GM18507 (cell line): ENCODE data around the gene DGKB.
A peak's percentile ranks its signal among the peaks of the same experiment; 100 is the strongest.

ENCODE experiments used
- DNase-seq: peaks from one replicate; pipeline ENCODE4 v3.0.0; 2011; ENCODE audit warnings: low read depth; ENCODE audit not compliant: insufficient read length; ENCODE audit errors: extremely low spot score
- FAIRE-seq: peaks from 2 replicates; lab custom pipeline; 2011; peaks lifted over from hg19 to GRCh38; lab: Jason Lieb, UNC

The DGKB gene

GRCh38 chr7:14767716-14768425 lies 134.7 kb downstream of the DGKB start:
- DNase-seq (no peak), FAIRE-seq (no peak)

DNA sequence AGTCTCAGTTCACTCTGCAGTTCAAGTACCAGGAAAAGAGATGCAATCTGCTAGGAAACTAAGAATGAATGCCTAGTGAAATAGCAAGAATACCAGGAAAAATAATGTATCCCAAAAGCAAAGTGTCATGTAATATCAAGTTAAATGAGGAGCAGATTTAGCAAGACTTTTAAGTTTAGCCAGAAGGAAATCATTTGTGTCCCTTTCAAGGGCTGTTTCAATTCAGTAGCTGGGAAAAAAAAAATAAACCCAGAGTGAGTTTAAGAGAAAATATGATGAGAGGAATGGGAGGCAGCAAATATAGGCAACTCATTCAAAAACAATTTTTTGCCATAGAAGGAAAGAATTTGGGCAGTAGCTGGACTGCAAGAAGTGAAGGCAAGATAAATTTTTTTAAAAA lies 135.8 kb downstream of the DGKB start:
- DNase-seq: no peak
- no peak for FAIRE-seq

- no peak for FAIRE-seq
- DNase-seq: no peak
Measured at GRCh38 chr7:14765731-14766130, 136.8 kb downstream of the DGKB start.

DNA sequence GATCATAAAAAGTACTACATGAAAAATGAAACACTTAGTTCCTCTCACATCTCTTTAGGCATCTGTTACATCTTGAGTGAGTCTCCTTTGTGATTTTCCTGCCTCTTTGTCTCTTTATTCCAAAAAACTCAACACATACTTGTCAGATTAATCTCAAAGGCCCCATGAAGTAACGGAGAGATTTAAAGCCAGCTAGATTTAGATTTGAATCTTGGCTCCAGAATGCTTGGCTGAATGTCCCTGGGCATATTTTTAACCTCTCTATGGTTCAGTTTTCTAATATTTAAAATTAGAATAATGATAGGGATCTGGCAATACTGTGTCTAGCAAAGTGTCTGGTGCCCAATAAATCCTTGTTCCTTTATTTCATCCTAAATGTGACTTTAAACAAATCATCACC lies 140.0 kb downstream of the DGKB start:
- DNase-seq: no peak
- no peak for FAIRE-seq

DNA sequence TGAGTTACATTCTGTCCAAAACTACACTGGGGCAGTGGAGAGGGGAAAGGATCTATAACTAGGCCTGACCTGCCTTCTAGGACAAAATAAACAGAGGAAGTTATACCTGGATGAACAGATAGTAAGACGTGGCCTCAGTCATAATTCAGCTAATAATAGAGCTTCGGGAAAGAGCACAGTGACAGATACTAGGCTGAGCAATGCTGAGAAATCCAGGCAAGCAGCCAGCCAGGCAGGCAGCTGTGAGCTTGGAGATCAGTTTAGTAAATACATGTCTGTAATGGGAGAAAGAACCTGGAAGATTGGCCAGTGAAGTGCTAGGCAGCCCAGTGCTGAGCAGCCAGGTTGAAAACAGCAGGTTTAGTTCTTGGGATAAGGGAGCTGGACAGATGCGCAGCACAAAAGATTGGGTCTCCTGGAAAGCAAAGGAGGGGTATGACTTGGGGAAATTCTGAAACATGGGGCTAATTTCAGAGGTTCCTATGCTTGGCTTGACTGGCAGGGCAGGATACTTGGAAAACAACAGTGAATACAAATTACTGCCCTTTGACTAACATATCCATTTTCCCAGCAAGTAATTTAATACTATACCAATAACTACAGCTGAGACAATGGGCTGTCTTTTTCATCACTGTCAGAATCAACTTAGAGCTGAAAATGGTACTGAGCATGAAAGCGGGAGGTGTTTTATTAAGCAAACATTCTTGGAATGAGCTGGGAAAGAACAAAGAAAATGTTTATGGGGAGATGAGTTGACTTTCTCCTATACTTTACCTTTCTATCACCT lies 140.8 kb downstream of the DGKB start:
- FAIRE-seq (no peak), DNase-seq (no peak)

DNA sequence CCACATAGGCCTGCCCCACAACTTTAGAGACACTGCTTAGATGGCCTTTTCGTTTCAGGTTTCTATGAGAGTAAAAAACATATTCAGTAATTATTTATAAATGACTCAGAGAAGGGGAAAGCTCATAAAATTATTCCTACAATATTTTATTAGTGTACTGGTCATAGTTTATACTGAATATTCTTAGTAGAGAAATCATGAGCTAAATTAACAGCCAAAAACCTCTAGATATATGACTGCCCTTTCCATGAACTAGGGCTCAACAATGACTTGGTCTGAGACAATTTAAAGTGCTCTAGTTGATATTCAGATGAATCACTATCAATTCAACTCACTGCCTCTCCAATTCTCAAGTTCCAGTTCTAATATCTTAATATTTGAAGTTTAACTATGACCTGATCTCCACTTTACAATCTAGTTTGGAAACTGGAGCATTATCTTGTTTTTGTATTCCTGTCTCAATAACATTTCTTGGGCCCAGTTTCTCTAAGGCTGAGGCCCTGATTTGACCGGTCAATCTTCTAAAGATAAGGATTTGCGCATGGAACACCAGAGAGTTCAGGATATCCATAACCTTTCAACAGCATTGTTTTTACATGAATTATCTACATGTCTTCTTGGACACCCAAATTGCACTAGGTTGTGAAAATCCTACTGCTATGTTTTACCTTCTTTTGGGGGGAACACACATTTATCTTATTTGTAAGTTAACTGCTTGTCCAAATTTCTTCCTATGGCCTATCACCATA lies 141.6 kb downstream of the DGKB start:
- DNase-seq: no peak
- no peak for FAIRE-seq

DNA sequence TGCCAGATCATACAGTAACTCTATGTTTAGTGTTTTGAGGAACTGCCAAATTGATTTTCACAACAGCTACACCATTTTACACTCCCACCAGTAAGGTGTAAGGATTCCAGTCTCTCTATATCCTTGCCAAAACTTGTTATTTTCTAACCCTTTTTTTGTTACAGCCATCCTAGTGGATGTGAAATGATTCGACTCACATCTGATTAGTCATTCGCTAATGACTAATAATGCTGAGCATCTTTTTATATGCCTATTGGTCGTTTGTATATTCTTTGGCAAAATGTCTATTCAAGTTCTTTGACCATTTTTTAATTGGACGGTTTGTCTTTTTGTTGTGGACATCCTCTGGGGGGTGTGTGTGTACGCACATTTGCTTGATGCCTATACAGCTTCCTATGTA lies 142.8 kb downstream of the DGKB start:
- no peak for DNase-seq
- no peak for FAIRE-seq

DNA sequence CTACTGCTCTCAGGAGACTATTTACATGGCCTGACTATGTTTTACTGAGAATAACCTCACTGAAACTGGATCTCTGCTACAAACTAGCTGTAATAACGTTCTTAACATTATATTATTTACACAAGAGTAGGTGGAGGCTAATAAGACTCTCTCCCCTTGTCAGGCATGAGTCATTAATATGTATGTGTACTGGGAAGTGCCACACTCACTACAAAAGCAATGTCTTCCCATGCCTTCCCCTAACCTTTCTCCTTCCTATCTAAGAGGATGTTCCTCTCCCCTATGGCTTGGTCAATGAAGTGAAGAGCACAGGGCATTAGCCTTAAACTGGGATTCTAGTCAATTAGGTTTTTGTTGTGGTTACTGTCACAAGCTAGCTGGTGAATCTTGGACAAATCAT lies 147.9 kb downstream of the DGKB start:
- no peak for DNase-seq
- FAIRE-seq: no peak

- DNase-seq (no peak), FAIRE-seq (no peak)
Measured at GRCh38 chr7:14752301-14752700, 150.2 kb downstream of the DGKB start.

- DNase-seq: no peak
- no peak for FAIRE-seq
Measured at GRCh38 chr7:14751461-14751860, 151.1 kb downstream of the DGKB start.

- FAIRE-seq: no peak
- DNase-seq: no peak
Measured at GRCh38 chr7:14748461-14748860, 154.1 kb downstream of the DGKB start.

GRCh38 chr7:14747701-14748100 lies 154.8 kb downstream of the DGKB start:
- FAIRE-seq: no peak
- no peak for DNase-seq

- no peak for FAIRE-seq
- no peak for DNase-seq
Measured at GRCh38 chr7:14745076-14745475, 157.5 kb downstream of the DGKB start.

DNA sequence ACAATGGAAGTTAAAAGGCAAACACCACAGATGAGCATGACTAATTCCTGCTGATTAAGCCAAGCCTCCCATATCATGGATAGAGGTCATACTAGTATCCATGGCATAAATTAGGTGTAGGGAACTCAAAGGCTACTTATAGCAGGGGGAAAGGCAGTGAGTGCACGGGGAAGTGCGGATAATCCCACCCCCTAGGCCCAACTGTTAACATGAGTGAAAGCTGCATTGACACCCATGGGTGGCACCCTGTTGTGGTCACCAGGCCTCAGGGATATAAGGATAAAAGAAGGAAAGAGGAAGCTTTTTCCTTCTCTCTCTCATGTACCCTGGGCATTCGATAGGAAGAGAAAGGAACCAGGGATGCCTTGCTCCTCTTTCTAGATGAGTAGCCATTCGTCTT lies 161.9 kb downstream of the DGKB start:
- DNase-seq (no peak), FAIRE-seq (no peak)

- DNase-seq: no peak
- FAIRE-seq: no peak
Measured at GRCh38 chr7:14739841-14740185, 162.7 kb downstream of the DGKB start.

GRCh38 chr7:14739168-14739840 lies 163.2 kb downstream of the DGKB start:
- DNase-seq: no peak
- FAIRE-seq: no peak

DNA sequence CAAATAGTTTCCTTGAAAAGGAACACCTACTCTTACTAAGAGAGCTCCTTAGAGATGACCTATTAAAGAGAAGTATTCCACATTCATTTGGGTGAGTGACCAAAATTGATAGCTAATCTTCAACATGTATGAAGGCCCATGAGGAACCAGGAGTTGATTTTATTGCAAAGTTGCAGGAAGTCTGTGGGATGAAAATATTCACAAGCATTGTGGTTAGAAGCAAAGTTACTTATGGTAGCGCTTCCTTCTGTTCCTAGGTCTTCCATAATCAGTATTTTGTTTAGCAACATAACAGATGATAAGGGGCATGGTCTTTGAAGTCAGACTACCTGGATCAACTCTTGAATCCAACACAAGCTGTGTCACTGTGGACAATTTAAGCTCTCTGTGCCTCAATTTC lies 164.5 kb downstream of the DGKB start:
- no peak for FAIRE-seq

DNA sequence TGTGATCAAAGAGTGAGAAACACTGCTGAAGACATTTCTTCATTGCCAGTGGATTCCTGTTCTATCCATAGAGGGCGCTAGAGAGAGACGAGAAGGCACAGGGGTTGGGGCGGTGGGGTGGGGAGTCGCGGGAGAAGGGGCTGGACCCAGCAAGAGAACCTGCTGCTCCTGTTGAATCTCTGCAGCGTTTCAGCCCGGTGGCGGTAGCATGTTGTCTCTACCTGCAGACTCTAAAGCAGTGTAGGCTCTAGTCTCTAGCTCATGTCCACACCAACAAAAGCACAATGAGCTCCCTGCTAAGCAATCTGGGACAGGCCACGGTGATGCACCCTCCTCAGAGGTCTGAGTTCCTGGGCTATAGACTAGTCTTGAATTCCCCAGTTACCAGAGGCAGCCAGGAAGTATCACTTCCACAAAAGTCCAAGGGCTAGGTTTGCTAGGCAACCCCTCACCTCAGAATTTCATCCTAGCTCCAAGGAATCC lies 167.7 kb downstream of the DGKB start:
- no peak for DNase-seq
- FAIRE-seq: no peak

More for the DNA sequence above, 164.5 kb downstream of the DGKB start:
- no peak for DNase-seq

DNA sequence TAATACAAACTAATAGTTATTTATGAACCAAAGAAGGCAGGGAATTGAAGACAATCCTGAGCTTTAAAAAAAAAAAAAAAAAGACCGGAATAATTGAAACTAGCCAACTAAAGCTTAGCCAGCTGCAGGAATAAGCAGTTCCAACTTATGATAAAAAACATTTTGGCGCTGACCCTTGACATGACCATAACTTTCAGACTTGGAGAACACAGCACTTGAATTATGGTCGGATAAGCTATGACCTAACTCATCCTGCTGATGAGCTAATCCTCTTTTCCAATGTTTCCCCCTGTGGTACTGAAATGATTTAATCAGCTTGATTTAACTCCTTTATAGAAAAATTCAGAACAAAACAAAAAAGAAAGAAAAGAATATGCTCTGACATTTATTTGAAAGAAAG lies 181.8 kb downstream of the DGKB start:
- FAIRE-seq (no peak), DNase-seq (no peak)

- DNase-seq: no peak
- FAIRE-seq: peak; percentile 56
Measured at GRCh38 chr7:14717816-14718215, 184.7 kb downstream of the DGKB start.
